ENCODE results near the gene ADAMTS4.

DNA sequence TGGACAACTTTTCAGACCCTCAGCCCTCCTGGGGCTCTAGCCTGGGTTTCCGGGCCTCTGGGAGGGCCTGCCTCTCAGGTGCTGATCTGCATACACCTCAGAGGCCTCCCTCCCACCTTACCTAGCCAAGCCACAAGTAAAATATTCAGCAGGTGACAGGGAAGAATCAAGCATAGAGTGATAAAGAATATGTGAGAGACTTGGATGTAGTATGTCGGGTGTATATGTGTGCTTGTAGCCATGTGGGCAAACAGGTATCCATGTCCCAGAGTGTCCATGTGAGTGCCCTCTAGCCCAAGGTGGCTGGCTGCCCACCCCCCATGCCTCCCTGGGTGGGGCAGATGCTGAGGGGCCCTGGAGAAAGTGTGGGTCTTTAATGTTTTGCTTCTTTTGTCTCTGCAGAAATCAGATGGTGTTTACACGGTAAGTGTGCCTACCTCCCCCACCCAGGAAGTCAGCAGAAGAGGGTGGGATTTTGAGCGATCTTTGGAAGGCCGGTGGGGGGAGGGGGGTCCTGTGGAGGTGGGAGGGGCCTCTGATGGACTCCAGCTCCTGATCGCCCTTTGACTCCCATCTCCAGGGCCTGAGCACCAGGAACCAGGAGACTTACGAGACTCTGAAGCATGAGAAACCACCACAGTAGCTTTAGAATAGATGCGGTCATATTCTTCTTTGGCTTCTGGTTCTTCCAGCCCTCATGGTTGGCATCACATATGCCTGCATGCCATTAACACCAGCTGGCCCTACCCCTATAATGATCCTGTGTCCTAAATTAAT, 19.6 kb upstream of the ADAMTS4 start:
- TF ChIP-seq, protein P1, sequence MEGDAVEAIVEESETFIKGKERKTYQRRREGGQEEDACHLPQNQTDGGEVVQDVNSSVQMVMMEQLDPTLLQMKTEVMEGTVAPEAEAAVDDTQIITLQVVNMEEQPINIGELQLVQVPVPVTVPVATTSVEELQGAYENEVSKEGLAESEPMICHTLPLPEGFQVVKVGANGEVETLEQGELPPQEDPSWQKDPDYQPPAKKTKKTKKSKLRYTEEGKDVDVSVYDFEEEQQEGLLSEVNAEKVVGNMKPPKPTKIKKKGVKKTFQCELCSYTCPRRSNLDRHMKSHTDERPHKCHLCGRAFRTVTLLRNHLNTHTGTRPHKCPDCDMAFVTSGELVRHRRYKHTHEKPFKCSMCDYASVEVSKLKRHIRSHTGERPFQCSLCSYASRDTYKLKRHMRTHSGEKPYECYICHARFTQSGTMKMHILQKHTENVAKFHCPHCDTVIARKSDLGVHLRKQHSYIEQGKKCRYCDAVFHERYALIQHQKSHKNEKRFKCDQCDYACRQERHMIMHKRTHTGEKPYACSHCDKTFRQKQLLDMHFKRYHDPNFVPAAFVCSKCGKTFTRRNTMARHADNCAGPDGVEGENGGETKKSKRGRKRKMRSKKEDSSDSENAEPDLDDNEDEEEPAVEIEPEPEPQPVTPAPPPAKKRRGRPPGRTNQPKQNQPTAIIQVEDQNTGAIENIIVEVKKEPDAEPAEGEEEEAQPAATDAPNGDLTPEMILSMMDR (conservative IDR thresholded peaks at IDR 0.05 in 1 of 2, IDR thresholded peaks at IDR 0.05 in 1 of 2; ENCODE audit: low read depth in 1 of 2, low read length in 2 of 2) = no peak
- TF ChIP-seq EZH2 (IDR thresholded peaks at IDR 0.05; ENCODE audit: low read length, missing control alignments) = no peak

All from fibroblast of lung (primary cell).